AG10803 (cell line): ENCODE data around the gene TMEM169.

Source experiments
- DNase-seq: peaks from one replicate; pipeline ENCODE4 v3.0.0; 2010; ENCODE audit warnings: low read depth
- H3K4me3 ChIP-seq: 2 replicates; pipeline ENCODE4 v1.5.1; 2011; ENCODE audit warnings: mild to moderate bottlenecking, low read length, control low read depth
- CTCF ChIP-seq: conservative IDR thresholded peaks from 2 replicates; pipeline ENCODE4 v1.5.1; 2011; ENCODE audit warnings: mild to moderate bottlenecking, low read length, control low read depth, inconsistent platforms

Gene TMEM169

GRCh38 chr2:216101109-216101508 is 19.4 kb downstream of the TMEM169 start:
- no peak for TF ChIP-seq CTCF
- no peak overlapping the region for H3K4me3 ChIP-seq
- no peak for DNase-seq

- H3K4me3 ChIP-seq = no peak overlapping the region
- no peak for DNase-seq
- TF ChIP-seq CTCF = no peak
These were observed 21.5 kb downstream of the TMEM169 start for GRCh38 chr2:216103213-216103612.

GRCh38 chr2:216104691-216105090 is 23.0 kb downstream of the TMEM169 start:
- no peak overlapping the region for H3K4me3 ChIP-seq
- no peak for TF ChIP-seq CTCF
- DNase-seq = no peak

- DNase-seq = no peak
- H3K4me3 ChIP-seq = no peak overlapping the region
- no peak for TF ChIP-seq CTCF
These were observed 25.6 kb downstream of the TMEM169 start for GRCh38 chr2:216107320-216107719.

- no peak for TF ChIP-seq CTCF
- DNase-seq = no peak
- no peak overlapping the region for H3K4me3 ChIP-seq
These were observed 26.0 kb downstream of the TMEM169 start for GRCh38 chr2:216107760-216108159.

- TF ChIP-seq CTCF = no peak
- H3K4me3 ChIP-seq = peak overlapping the region; percentile 54
- no peak for DNase-seq
These were observed 26.7 kb downstream of the TMEM169 start for GRCh38 chr2:216108310-216108966.

- peak; percentile 95 for DNase-seq
- no peak for TF ChIP-seq CTCF
- H3K4me3 ChIP-seq = peak within 1 kb of the TSS; percentile 98
These were observed 27.5 kb downstream of the TMEM169 start, which contains the start of gene XRCC5 for GRCh38 chr2:216108967-216109921. XRCC5 (plus strand) TSS chr2:216109348; CDS start chr2:216109437, 89 bp downstream.
